Stromal cell of bone marrow (primary cell): ENCODE data around the gene RPN2.

Experiments used
- DNase-seq: peaks from one replicate; pipeline ENCODE4 v3.0.0-alpha.2; 2012; ENCODE audit warnings: low read depth

The RPN2 gene

GRCh38 chr20:37243076-37243936 lies 64.2 kb downstream of the RPN2 start:
- no peak for DNase-seq

- DNase-seq: no peak
Measured at GRCh38 chr20:37243937-37244571, 64.9 kb downstream of the RPN2 start.

GRCh38 chr20:37244572-37244957 lies 65.4 kb downstream of the RPN2 start:
- no peak for DNase-seq

GRCh38 chr20:37245216-37246150 lies 66.4 kb downstream of the RPN2 start:
- no peak for DNase-seq

GRCh38 chr20:37246736-37247135 lies 67.6 kb downstream of the RPN2 start:
- no peak for DNase-seq

- no peak for DNase-seq
Measured at GRCh38 chr20:37247547-37247946, 68.4 kb downstream of the RPN2 start.

GRCh38 chr20:37249304-37249703 lies 70.2 kb downstream of the RPN2 start:
- no peak for DNase-seq

GRCh38 chr20:37251825-37252477 lies 72.8 kb downstream of the RPN2 start:
- DNase-seq: no peak

- no peak for DNase-seq
Measured at GRCh38 chr20:37253087-37253486, 74.0 kb downstream of the RPN2 start.

- no peak for DNase-seq
Measured at GRCh38 chr20:37254114-37254878, 75.2 kb downstream of the RPN2 start.

GRCh38 chr20:37256286-37256685 lies 77.2 kb downstream of the RPN2 start:
- no peak for DNase-seq

GRCh38 chr20:37257530-37257929 lies 78.4 kb downstream of the RPN2 start:
- no peak for DNase-seq

GRCh38 chr20:37257988-37258387 lies 78.9 kb downstream of the RPN2 start:
- no peak for DNase-seq

GRCh38 chr20:37259031-37259430 lies 79.9 kb downstream of the RPN2 start:
- DNase-seq: no peak

- DNase-seq: no peak
Measured at GRCh38 chr20:37259865-37260264, 80.7 kb downstream of the RPN2 start.

- no peak for DNase-seq
Measured at GRCh38 chr20:37260923-37261322, 81.8 kb downstream of the RPN2 start.

- no peak for DNase-seq
Measured at GRCh38 chr20:37261714-37262113, 82.6 kb downstream of the RPN2 start, which contains the start of gene GHRH. GHRH (minus strand) TSS chr20:37261814; CDS start chr20:37256889, 4,925 bp downstream.

GRCh38 chr20:37262505-37262904 lies 83.4 kb downstream of the RPN2 start:
- no peak for DNase-seq

GRCh38 chr20:37263686-37264085 lies 84.6 kb downstream of the RPN2 start:
- DNase-seq: no peak

GRCh38 chr20:37265152-37265551 lies 86.0 kb downstream of the RPN2 start:
- no peak for DNase-seq
